ENCODE results near the gene NACC1. TPM values are rescaled to one million over a fixed set of nuclear protein-coding genes. Genes with fewer than 3 reads are reported as not detected.

Gene NACC1
- total and polyA plus RNA-seq, 2 donors (not counting 3 experiments of a cell fraction or from before 2014, with no cell fraction given), result 97.6 to 120 TPM

DNA sequence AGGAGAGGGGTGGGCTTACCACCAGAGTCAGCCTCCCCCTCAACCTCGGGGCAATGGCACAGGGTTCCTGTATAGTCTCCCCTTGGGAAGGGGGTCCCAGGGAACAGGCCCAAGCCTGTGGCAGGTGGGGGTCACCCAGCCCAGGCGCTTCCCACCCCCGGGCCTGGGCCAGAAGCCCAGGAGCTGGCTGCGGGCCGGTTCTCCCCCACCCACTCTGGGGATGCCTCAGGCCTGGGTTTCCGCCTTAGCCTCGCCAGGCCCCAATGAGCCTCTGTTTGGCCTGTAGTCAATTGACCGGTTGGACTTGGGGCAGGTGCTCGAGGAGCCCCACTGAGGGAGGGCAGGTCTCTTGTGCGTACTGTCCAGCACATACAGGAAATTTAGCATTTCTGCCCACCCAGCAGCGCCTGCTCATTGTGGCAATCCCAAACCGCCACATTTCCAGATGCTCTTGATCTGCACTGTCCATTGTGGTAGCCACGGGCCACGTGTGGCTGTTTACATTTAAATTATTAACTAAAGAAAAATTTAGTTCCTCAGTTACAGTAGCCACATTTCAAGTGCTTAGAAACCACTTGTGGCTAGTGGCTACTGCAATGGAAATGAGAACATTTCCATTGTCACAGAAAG lies 25.3 kb upstream of the NACC1 start:
- BruUV-seq (replicated peaks), result no TSS peak
- POLR2A ChIA-PET, result no interaction called here
- no peaks in the 10 kb centered on the region for H3K27me3 ChIP-seq (ENCODE audit: control insufficient read depth in 2 of 2, insufficient read depth in 2 of 2, low read length in 2 of 2)
- peaks cover 31% of the 10 kb centered on the region for H3K4me1 ChIP-seq (ENCODE audit: control insufficient read depth, extremely low read depth, insufficient read depth, low read length)
- H3K9me3 ChIP-seq (replicated peaks; ENCODE audit: control insufficient read depth, insufficient read depth, low read length), result no peaks in the 10 kb centered on the region
- H3K36me3 ChIP-seq (ENCODE audit: control insufficient read depth in 2 of 2, extremely low read depth in 1 of 2, insufficient read depth in 2 of 2, low read length in 2 of 2), result no peaks in the 10 kb centered on the region
- H2AFZ ChIP-seq (ENCODE audit: low read depth, low read length), result no peak overlapping the region
- no peak overlapping the region for H3K4me2 ChIP-seq (ENCODE audit: insufficient read depth, low read length)
- TF ChIP-seq GATA2 (IDR thresholded peaks at IDR 0.05; ENCODE audit: insufficient read depth, insufficient read length, low read depth, low read length) (no peak), POLR2A (IDR thresholded peaks at IDR 0.05; ENCODE audit: low read depth, low read length) (no peak), MYC (IDR thresholded peaks at IDR 0.05; ENCODE audit: low read depth, low read length) (no peak)
- TF ChIP-seq, protein P1, sequence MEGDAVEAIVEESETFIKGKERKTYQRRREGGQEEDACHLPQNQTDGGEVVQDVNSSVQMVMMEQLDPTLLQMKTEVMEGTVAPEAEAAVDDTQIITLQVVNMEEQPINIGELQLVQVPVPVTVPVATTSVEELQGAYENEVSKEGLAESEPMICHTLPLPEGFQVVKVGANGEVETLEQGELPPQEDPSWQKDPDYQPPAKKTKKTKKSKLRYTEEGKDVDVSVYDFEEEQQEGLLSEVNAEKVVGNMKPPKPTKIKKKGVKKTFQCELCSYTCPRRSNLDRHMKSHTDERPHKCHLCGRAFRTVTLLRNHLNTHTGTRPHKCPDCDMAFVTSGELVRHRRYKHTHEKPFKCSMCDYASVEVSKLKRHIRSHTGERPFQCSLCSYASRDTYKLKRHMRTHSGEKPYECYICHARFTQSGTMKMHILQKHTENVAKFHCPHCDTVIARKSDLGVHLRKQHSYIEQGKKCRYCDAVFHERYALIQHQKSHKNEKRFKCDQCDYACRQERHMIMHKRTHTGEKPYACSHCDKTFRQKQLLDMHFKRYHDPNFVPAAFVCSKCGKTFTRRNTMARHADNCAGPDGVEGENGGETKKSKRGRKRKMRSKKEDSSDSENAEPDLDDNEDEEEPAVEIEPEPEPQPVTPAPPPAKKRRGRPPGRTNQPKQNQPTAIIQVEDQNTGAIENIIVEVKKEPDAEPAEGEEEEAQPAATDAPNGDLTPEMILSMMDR (IDR thresholded peaks at IDR 0.05; ENCODE audit: extremely low read depth in 1 of 2, insufficient read depth in 1 of 2, low read depth in 1 of 2, low read length in 2 of 2), result no peak
- TF ChIP-seq, protein P2, sequence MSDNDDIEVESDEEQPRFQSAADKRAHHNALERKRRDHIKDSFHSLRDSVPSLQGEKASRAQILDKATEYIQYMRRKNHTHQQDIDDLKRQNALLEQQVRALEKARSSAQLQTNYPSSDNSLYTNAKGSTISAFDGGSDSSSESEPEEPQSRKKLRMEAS (IDR thresholded peaks at IDR 0.05; ENCODE audit: insufficient read depth, insufficient read length), result no peak
- dilution Hi-C loops (cut with MboI; ENCODE audit: extremely low pct_ligation_motif_present, low sequenced_read_pairs) (no loop called here), intact Hi-C loops (cut with micrococcal nuclease) (loop anchor here (1.0 to 5.0 kb wide), 3 partner anchors 31 to 60 kb away; no protein-coding TSS in a partner anchor)
- H4K20me1 ChIP-seq (replicated peaks; ENCODE audit: control insufficient read depth, extremely low read depth, insufficient read depth, low read length), result no peaks in the 10 kb centered on the region
- no peaks in the 10 kb centered on the region for H3K9me1 ChIP-seq (replicated peaks; ENCODE audit: control insufficient read depth, extremely low read depth, insufficient read depth, low read length)
- H3K27ac ChIP-seq (ENCODE audit: insufficient read depth, low read depth, low read length), result no peak overlapping the region
- no peaks in the 10 kb centered on the region for H3K79me2 ChIP-seq (ENCODE audit: control insufficient read depth, insufficient read depth, low read length)
- no peak overlapping the region for H3K9ac ChIP-seq (replicated peaks; ENCODE audit: extremely low read depth, insufficient read depth, low read length)
- DNase-seq (ENCODE audit: low read depth, low spot score), result peak; percentile 20
- no peak for FAIRE-seq
- no peak overlapping the region for H3K4me3 ChIP-seq (replicated peaks in 1 of 3; ENCODE audit: insufficient read depth in 1 of 3, low read depth in 1 of 3, low read length in 3 of 3)
- CTCF ChIA-PET, result interaction anchor here (0.8 to 8.5 kb wide), 6 partner anchors 12 to 127 kb away, joined by 3 to 543 read pairs (median 57); no protein-coding TSS in a partner anchor
